DOHH2 (cell line): ENCODE data around the gene ATP6V0E1.

Source experiments
- H3F3A ChIP-seq: fragments of 200-600 bp; sonication (generic), shearing (Covaris generic); 2 replicates; pipeline ENCODE4 v1.6.0; 2016; ENCODE audit warnings: antibody characterized with exemption, mild to moderate bottlenecking; ENCODE audit not compliant: control insufficient read depth, insufficient read depth
- H3K27ac ChIP-seq: fragments of 200-600 bp; sonication (generic); 2 replicates; pipeline ENCODE4 v1.5.1; 2014; ENCODE audit warnings: low read depth, mild to moderate bottlenecking, low read length, moderate library complexity
- H3K27me3 ChIP-seq: fragments of 200-600 bp; sonication (generic); 2 replicates; pipeline ENCODE4 v1.6.1; 2014; ENCODE audit warnings: mild to moderate bottlenecking, low read length, mixed read lengths; ENCODE audit not compliant: control insufficient read depth
- H3K36me3 ChIP-seq: fragments of 200-600 bp; sonication (generic); 2 replicates; pipeline ENCODE4 v1.6.1; 2014; ENCODE audit warnings: mild to moderate bottlenecking, low read length, moderate library complexity, mixed read lengths; ENCODE audit not compliant: control insufficient read depth
- H3K4me1 ChIP-seq: fragments of 200-600 bp; sonication (generic); 2 replicates; pipeline ENCODE4 v1.6.1; 2014; ENCODE audit warnings: mild to moderate bottlenecking, low read length, mixed read lengths; ENCODE audit not compliant: control insufficient read depth
- H3K4me2 ChIP-seq: fragments of 200-600 bp; sonication (generic); 2 replicates; pipeline ENCODE4 v1.6.0; 2014; ENCODE audit warnings: mild to moderate bottlenecking, low read length, moderate library complexity
- H3K4me3 ChIP-seq: fragments of 200-600 bp; sonication (generic); 2 replicates; pipeline ENCODE4 v1.5.1; 2014; ENCODE audit warnings: mild to moderate bottlenecking, low read length, mixed read lengths
- H3K79me2 ChIP-seq: fragments of 200-600 bp; sonication (generic); 2 replicates; pipeline ENCODE4 v1.6.1; 2014; ENCODE audit warnings: mild to moderate bottlenecking, low read length, mixed read lengths; ENCODE audit not compliant: control insufficient read depth
- H3K9me2 ChIP-seq: fragments of 200-600 bp; sonication (generic); replicated peaks from 2 replicates; pipeline ENCODE4 v1.6.1; 2014; ENCODE audit warnings: mild to moderate bottlenecking, low read length, mixed read lengths; ENCODE audit not compliant: control insufficient read depth
- H3K9me3 ChIP-seq: fragments of 200-600 bp; sonication (generic); 2 replicates; pipeline ENCODE4 v1.6.1; 2014; ENCODE audit warnings: antibody characterized with exemption, low read length, mixed read lengths; ENCODE audit not compliant: control insufficient read depth, insufficient read depth
- H4K20me1 ChIP-seq: fragments of 200-600 bp; sonication (generic); 2 replicates; pipeline ENCODE4 v1.6.0; 2014; ENCODE audit warnings: low read depth, mild to moderate bottlenecking, antibody characterized with exemption, low read length, moderate library complexity; ENCODE audit not compliant: control insufficient read depth, insufficient read depth
- EZH2phosphoT487 ChIP-seq: fragments of 200-600 bp; sonication (generic); IDR thresholded peaks from 2 replicates; pipeline ENCODE4 v1.6.1; 2017; ENCODE audit warnings: borderline replicate concordance, mild to moderate bottlenecking, antibody characterized with exemption, low read length, moderate library complexity, mixed read lengths
- TF ChIP-seq, protein P1 (sequence below): fragments of 200-600 bp; sonication (generic); IDR thresholded peaks from one replicate; pipeline ENCODE4 v1.5.1; 2014; ENCODE audit warnings: antibody characterized with exemption, mild to moderate bottlenecking, low read depth, low read length; ENCODE audit not compliant: poor library complexity, severe bottlenecking

ATP6V0E1 gene

DNA sequence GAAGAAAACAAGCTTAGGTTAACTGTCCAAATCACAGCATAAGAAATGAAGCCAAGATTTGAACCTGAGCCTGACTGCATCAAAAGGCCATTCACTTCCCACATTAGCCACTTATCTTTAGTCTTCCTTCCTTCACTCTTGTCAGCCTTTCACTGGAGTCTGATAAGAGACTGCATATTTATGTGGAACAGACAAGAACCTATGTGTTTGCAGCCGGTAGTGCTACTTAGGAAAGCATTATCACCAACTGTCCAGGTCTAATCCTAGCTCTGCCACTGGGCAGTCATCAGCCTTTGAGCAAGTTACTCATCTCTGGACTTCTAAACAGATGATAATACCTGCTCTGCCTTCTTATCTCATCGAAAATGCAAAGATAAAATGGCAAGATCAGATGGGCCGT, 12.1 kb upstream of the ATP6V0E1 start:
- H3K9me2 ChIP-seq = no peaks in the 10 kb centered on the region
- TF ChIP-seq EZH2phosphoT487 = no peak
- TF ChIP-seq, protein P1, sequence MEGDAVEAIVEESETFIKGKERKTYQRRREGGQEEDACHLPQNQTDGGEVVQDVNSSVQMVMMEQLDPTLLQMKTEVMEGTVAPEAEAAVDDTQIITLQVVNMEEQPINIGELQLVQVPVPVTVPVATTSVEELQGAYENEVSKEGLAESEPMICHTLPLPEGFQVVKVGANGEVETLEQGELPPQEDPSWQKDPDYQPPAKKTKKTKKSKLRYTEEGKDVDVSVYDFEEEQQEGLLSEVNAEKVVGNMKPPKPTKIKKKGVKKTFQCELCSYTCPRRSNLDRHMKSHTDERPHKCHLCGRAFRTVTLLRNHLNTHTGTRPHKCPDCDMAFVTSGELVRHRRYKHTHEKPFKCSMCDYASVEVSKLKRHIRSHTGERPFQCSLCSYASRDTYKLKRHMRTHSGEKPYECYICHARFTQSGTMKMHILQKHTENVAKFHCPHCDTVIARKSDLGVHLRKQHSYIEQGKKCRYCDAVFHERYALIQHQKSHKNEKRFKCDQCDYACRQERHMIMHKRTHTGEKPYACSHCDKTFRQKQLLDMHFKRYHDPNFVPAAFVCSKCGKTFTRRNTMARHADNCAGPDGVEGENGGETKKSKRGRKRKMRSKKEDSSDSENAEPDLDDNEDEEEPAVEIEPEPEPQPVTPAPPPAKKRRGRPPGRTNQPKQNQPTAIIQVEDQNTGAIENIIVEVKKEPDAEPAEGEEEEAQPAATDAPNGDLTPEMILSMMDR = no peak
- peaks cover 13% of the 10 kb centered on the region for H3K36me3 ChIP-seq
- H3K27ac ChIP-seq = no peak overlapping the region
- H4K20me1 ChIP-seq = no peaks in the 10 kb centered on the region
- no peaks in the 10 kb centered on the region for H3K27me3 ChIP-seq
- H3K79me2 ChIP-seq = no peaks in the 10 kb centered on the region
- peaks cover 16% of the 10 kb centered on the region for H3K4me1 ChIP-seq
- H3F3A ChIP-seq = no peaks in the 10 kb centered on the region
- no peak overlapping the region for H3K4me2 ChIP-seq
- H3K4me3 ChIP-seq = no peak overlapping the region
- H3K9me3 ChIP-seq = no peaks in the 10 kb centered on the region

DNA sequence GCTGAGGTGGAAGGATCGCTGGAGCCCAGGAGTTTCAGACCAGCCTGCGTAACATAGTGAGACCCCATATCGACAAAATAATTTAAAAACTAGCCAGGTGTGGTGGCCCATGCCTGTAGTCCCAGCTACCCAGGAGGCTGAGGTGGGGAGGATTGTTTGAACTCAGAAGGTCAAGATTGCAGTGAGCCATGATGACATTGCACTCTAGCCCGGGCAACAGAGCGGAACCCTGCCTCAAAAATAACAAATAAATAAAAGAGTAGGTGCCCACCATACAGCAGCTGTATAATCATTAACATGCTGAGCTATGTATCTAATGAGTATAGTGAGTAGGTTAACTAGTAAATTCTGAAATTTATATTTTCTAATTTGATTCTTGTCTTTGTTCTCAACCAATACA, 11.0 kb upstream of the ATP6V0E1 start:
- Histone ChIP-seq H3K36me3 (peaks cover 13% of the 10 kb centered on the region), H3K4me1 (peaks cover 16% of the 10 kb centered on the region), H3K9me2 (no peaks in the 10 kb centered on the region), H3K27me3 (no peaks in the 10 kb centered on the region), H4K20me1 (no peaks in the 10 kb centered on the region), H3K27ac (no peak overlapping the region), H3F3A (no peaks in the 10 kb centered on the region), H3K4me2 (no peak overlapping the region), H3K9me3 (no peaks in the 10 kb centered on the region), H3K4me3 (no peak overlapping the region), H3K79me2 (no peaks in the 10 kb centered on the region)
- TF ChIP-seq EZH2phosphoT487 = no peak
- TF ChIP-seq, protein P1 = no peak

- Histone ChIP-seq H3F3A (no peaks in the 10 kb centered on the region), H3K36me3 (peaks cover 11% of the 10 kb centered on the region), H3K4me1 (peaks cover 16% of the 10 kb centered on the region), H3K4me2 (no peak overlapping the region), H3K27me3 (no peaks in the 10 kb centered on the region), H3K4me3 (no peak overlapping the region), H3K79me2 (no peaks in the 10 kb centered on the region), H3K9me3 (no peaks in the 10 kb centered on the region), H4K20me1 (no peaks in the 10 kb centered on the region), H3K9me2 (no peaks in the 10 kb centered on the region), H3K27ac (no peak overlapping the region)
- no peak for TF ChIP-seq EZH2phosphoT487
- TF ChIP-seq, protein P1 = no peak
Measured at GRCh38 chr5:172973127-172973916, 10.2 kb upstream of the ATP6V0E1 start.
